B cell (primary cell): Measurements from ENCODE around the gene PTGES3L.

ENCODE experiments used
- CTCF ChIP-seq: fragments of 200-600 bp; IDR thresholded peaks from one replicate; pipeline ENCODE4 v1.8.0; 2022; ENCODE audit warnings: antibody characterized with exemption, mild to moderate bottlenecking
- EZH2 ChIP-seq: IDR thresholded peaks from 2 replicates; pipeline ENCODE4 v1.6.1; 2012; ENCODE audit warnings: borderline replicate concordance, low read depth, mild to moderate bottlenecking, moderate library complexity, low read length; ENCODE audit not compliant: insufficient read depth, poor library complexity, severe bottlenecking

GRCh38 chr17:42989141-42989540 lies 9.3 kb upstream of the PTGES3L start:
- TF ChIP-seq CTCF (no peak), EZH2 (no peak)
